HL-60 (cell line): ENCODE measurements around the gene AGXT2.

Experiments used
- CTCF ChIP-seq: IDR thresholded peaks from one replicate; pipeline ENCODE4 v1.5.1; 2011; ENCODE audit warnings: low read length, control low read depth, inconsistent platforms; ENCODE audit not compliant: insufficient read depth
- GABPA ChIP-seq: IDR thresholded peaks from 2 replicates; pipeline ENCODE4 v1.6.1; 2012; ENCODE audit warnings: low read depth
- POLR2AphosphoS5 ChIP-seq: IDR thresholded peaks from 2 replicates; pipeline ENCODE4 v1.6.1; 2012; ENCODE audit warnings: low read depth

- TF ChIP-seq CTCF (no peak), POLR2AphosphoS5 (0 out of 2 replicates have a peak, but pooled peaks have one; percentile 21), GABPA (no peak)
These were observed 35.0 kb downstream of the AGXT2 start for GRCh38 chr5:35012796-35013195.
